SH-SY5Y (cell line): Measurements from ENCODE around the gene TAF1A.

Experiments
- GATA2 ChIP-seq: IDR thresholded peaks from 2 replicates; pipeline ENCODE4 v1.6.1; 2011; ENCODE audit warnings: mild to moderate bottlenecking, low read depth, low read length
- GATA3 ChIP-seq: IDR thresholded peaks from 2 replicates; pipeline ENCODE4 v1.6.1; 2011; ENCODE audit warnings: low read depth, mild to moderate bottlenecking, low read length, moderate library complexity

The TAF1A gene

GRCh38 chr1:222589462-222590302, at the start of gene TAF1A:
Gene TAF1A (minus strand): TSS chr1:222589933.
- no peak for TF ChIP-seq GATA2
- no peak for TF ChIP-seq GATA3

DNA sequence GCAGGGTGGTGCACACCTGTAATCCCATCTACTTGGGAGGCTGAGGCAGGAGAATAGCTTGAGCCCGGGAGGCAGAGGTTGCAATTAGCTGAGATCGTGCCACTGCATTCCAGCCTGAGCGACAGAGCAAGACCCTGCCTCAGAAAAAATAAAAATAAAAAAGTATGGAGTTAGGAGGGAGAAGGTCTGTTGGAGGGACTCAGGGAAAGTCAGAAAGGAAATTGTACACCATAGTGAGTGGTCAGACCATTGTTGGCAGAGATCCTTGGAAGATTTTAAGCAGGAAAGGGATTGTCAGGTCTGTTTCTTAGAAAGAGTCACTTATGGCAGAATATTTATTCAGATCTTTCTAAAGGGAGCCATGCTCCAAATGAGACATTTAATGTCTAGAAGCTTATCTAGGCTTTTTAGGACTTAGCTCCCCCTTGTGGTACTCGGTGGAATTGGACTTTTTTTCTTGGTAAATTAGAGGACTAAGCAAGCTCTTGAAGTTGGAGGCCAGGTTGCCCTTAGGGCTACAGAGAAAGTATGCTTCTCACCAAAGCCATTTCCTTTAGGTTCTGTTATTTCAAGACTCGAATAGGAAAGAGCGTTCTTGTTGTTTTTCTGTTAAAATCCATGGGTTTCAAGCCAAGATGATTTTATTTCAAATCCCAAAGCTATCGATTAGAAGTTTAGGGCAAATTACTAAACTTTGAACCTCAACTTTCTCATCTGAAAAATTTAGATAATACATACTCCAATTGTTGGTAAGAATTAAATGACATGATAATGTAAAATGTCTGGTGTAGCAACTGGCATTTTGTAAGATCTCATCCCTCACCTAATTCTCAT, 44.7 kb upstream of the TAF1A start:
- TF ChIP-seq GATA3, result no peak
- no peak for TF ChIP-seq GATA2

DNA sequence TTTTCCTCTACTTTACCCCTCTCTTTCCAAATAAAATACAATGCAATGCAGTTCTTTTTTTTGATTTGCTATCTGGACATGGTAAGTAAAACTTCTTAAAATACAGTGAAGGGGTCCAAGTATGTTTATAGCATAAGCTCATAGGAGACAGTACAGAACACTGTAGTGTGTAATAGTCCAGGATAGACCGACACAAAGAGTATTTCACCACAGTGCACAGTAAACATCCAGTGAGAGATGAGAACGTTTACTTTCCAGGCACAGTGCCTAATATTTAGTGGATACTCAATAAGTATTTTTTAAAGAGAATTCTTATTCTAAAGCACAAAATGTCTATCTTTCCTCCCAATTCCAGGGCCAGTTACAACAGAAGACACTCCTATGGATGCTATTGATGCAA, 43.0 kb upstream of the TAF1A start:
- TF ChIP-seq GATA2 (no peak), GATA3 (no peak)

DNA sequence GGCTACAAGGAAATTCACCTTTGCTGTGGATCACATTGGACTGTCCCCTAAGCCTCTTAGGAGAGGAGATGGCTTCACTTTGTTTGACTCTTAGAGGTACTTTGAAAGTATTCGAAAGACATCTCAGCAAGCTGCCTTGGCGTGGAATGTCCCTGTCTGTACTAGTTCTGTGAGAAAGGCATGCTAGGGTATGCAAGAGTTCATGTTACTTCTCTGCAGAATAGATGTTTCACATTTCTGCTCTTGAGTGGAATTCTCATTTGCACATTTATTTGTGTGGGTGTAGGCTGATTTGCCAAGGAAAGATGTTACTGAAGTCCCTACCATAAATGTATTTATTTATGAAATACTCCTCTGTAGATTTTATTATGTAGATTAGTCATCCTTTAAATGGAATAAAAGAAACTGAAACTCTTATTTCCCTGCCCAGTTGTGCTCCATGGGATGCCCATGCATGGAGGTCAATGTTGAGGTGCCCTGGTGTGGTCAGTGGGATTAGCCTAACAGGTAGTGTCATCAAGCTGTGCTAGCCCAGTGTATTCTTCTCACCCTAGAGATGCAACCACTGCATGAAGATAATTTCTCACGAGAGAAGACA, 42.0 kb upstream of the TAF1A start:
- TF ChIP-seq GATA2 (no peak), GATA3 (no peak)

DNA sequence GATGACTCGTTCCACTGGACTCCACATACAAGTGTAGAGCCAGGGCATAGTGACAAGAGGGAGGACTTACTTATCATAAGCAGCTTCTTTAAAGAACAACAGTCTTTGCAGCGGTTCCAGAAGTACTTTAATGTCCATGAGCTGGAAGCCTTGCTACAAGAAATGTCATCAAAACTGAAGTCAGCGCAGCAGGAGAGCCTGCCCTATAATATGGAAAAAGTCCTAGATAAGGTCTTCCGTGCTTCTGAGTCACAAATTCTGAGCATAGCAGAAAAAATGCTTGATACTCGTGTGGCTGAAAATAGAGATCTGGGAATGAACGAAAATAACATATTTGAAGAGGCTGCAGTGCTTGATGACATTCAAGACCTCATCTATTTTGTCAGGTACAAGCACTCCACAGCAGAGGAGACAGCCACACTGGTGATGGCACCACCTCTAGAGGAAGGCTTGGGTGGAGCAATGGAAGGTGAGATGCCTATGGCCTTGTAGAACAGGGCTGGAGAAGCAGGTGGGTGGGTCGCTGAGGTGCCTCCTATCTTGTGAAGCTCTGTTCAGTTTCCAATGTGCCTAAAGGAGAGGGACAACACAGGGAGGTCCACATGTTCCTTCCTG, 40.3 kb upstream of the TAF1A start:
- TF ChIP-seq GATA2, result no peak
- TF ChIP-seq GATA3, result no peak

- no peak for TF ChIP-seq GATA3
- no peak for TF ChIP-seq GATA2
Observed at GRCh38 chr1:222627232-222627631, 37.5 kb upstream of the TAF1A start.

DNA sequence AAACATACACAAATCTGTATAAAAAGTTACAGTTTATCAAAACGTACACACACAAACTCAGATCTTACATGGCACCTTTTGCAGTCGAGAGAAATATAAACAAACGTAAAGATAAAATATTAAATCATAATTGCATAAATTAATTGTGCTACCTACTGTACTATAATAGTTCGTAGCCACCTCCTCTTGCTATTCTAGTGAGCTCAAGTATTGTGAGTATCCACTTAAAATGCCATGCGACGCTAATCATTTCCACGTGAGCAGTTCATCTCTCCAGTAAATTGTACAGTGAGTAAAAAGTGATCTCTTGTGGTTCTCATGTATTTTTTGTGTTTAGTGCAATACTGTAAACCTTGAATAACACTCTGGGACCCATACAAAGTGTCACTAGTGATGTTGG, 34.5 kb upstream of the TAF1A start:
- TF ChIP-seq GATA3 (no peak), GATA2 (no peak)

GRCh38 chr1:222623458-222623857, 33.7 kb upstream of the TAF1A start:
- no peak for TF ChIP-seq GATA2
- TF ChIP-seq GATA3, result no peak

- TF ChIP-seq GATA2 (no peak), GATA3 (no peak)
Observed at GRCh38 chr1:222622765-222623164, 33.0 kb upstream of the TAF1A start.

DNA sequence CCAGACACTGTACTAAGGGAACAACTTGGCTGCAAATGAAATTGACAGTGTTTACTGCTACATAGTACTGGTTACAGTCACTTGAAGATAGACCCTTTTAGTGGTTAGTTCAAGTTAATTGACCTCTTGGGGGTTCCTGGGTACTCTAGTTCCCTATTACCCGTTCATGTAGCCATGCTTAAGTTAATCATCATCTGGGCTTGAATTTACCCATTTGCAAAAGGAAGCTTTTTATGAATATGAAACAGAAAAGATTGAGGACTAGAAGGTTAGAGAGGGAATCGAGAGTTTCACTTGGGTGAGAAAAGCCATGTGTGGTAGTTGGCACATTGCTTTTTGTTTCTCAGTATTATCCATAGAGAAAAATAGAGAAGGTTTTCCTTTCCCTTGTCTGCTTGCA, 30.8 kb upstream of the TAF1A start:
- TF ChIP-seq GATA2 (no peak), GATA3 (no peak)

- TF ChIP-seq GATA3 (no peak), GATA2 (no peak)
Observed at GRCh38 chr1:222618880-222619596, 29.3 kb upstream of the TAF1A start.

DNA sequence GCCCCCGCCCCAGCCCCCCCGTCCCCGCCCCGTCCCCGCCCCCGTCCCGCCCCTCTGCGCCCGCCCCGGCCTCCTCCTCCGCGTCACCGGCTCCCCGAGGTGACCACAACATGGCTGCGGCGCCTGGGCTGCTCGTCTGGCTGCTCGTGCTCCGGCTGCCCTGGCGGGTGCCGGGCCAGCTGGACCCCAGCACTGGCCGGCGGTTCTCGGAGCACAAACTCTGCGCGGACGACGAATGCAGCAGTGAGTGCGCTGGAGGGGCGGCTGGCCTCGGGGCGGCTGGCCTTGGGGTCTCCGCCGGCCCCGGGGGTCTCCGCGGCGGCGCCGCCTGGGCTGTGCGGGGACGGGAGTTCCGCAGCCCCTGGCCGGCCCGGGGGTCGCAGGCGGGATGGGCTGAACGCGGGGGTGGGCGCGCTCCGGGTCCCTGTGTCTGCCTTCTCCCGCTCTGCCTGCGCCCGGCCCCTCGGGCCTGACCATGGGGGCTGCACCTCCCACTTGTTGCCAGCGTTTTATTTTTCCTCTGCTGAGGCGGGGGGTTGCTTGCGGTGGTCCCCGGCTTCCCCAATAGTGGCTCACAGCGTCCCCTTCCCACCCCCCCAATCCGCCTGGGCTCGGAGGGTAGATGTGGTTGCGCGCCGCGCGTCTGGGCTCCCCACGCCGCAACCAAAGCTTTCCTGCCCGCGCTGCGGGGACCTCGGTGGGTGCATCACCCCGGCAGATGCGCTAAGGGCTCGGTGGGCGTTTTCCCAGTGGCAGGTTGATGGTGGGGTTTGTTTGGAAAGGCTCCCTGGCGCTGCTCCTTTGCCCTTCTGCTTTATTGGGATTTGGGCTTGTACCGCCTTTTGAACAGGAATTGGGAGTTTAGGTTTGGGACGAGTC, 28.5 kb upstream of the TAF1A start, which contains the start of gene MIA3:
MIA3 (plus strand) TSS at position 97 of the 879 bp plus-strand sequence; CDS start at position 111, 14 bp downstream.
- TF ChIP-seq GATA3 (no peak), GATA2 (no peak)
